GM12878 (cell line): ENCODE measurements around the gene JAG1. TPM values are rescaled to one million over a fixed set of nuclear protein-coding genes. Genes with fewer than 3 reads are reported as not detected.
"Not testable (repeated sequence)": the region's sequence is repeated elsewhere in the genome, so short reads cannot be mapped to it uniquely, and the experiment has no call there.

ENCODE experiments used
- ATAC-seq: fragments of 200-7000 bp; cut with Tn5 transposase; 3 replicates; pipeline ENCODE4 v1.9.1; 2020; ENCODE audit warnings: mild to moderate bottlenecking, moderate library complexity
- BruUV-seq: library from RNA; stranded (reverse); fragments of 400-500 nt; replicated peaks from 2 replicates; lab custom pipeline; 2021; lab: Mats Ljungman, UMichigan
- CTCF ChIA-PET: fragments of 300-600 bp; sonication (Branson Sonifier 250); formaldehyde crosslinking; extraction: SDS; loops from one replicate; lab custom pipeline; 2021; ENCODE audit warnings: inconsistent platforms; lab: Yijun Ruan, JAX
- POLR2A ChIA-PET: fragments of 350-600 bp; formaldehyde crosslinking; extraction: SDS; loops from one replicate; lab custom pipeline; 2021; ENCODE audit warnings: inconsistent platforms; lab: Charles Lee
- RAD21 ChIA-PET: fragments of 300-600 bp; sonication (Branson Sonifier 250); formaldehyde crosslinking; loops from one replicate; lab custom pipeline; 2023; ENCODE audit warnings: antibody characterized with exemption; ENCODE audit not compliant: unreplicated experiment; lab: Charles Lee
- SMC1A ChIA-PET: fragments of 300-600 bp; sonication (Branson Sonifier 250); formaldehyde crosslinking; loops from one replicate; lab custom pipeline; 2023; ENCODE audit not compliant: unreplicated experiment, uncharacterized antibody; lab: Charles Lee
- DNase-seq: peaks from one replicate; pipeline ENCODE4 v3.0.0-alpha.2; 2011; ENCODE audit warnings: low read depth, low spot score
- FAIRE-seq: peaks from 3 replicates; lab custom pipeline; 2011; peaks lifted over from hg19 to GRCh38; lab: Jason Lieb, UNC
- H2AFZ ChIP-seq: 2 replicates; pipeline ENCODE4 v1.6.0; 2011; ENCODE audit warnings: low read depth, low read length, control low read depth; ENCODE audit not compliant: control insufficient read depth
- H3K27ac ChIP-seq: 2 replicates; pipeline ENCODE4 v1.5.1; 2011; ENCODE audit warnings: control low read depth; ENCODE audit not compliant: control insufficient read depth, insufficient read depth
- H3K27me3 ChIP-seq, 2 experiments: replicated peaks in 1 of 2; 2 replicates each; pipeline versions ENCODE4 v1.6.0 to v1.6.1; 2011; ENCODE audit warnings: low read length in 1 of 2; ENCODE audit not compliant: control insufficient read depth in 2 of 2, insufficient read depth in 2 of 2
- H3K36me3 ChIP-seq, 2 experiments: 2 replicates each; pipeline ENCODE4 v1.5.1; 2011; ENCODE audit warnings: low read length in 1 of 2; ENCODE audit not compliant: control insufficient read depth in 2 of 2, insufficient read depth in 2 of 2
- H3K4me1 ChIP-seq: 2 replicates; pipeline ENCODE4 v1.6.1; 2011; ENCODE audit warnings: mild to moderate bottlenecking, low read length, moderate library complexity, mixed read lengths; ENCODE audit not compliant: control insufficient read depth, insufficient read depth
- H3K4me2 ChIP-seq: 2 replicates; pipeline ENCODE4 v1.6.0; 2011; ENCODE audit warnings: control low read depth; ENCODE audit not compliant: control insufficient read depth, insufficient read depth
- H3K4me3 ChIP-seq: fragments of 200-600 bp; sonication (generic); 2 replicates; pipeline ENCODE4 v1.5.1; 2016
- H3K79me2 ChIP-seq: 2 replicates; pipeline ENCODE4 v1.6.0; 2011; ENCODE audit warnings: low read length; ENCODE audit not compliant: control insufficient read depth, insufficient read depth
- H3K9ac ChIP-seq: 2 replicates; pipeline ENCODE4 v1.8.0; 2011; ENCODE audit warnings: low read length, control low read depth, mixed read lengths; ENCODE audit not compliant: control insufficient read depth, insufficient read depth
- H3K9me3 ChIP-seq: replicated peaks from 3 replicates; pipeline ENCODE4 v1.5.1; 2011; ENCODE audit warnings: mild to moderate bottlenecking, low read length; ENCODE audit not compliant: control insufficient read depth, insufficient read depth
- H4K20me1 ChIP-seq: 2 replicates; pipeline ENCODE4 v1.6.0; 2011; ENCODE audit not compliant: control insufficient read depth, insufficient read depth
- ETV6 ChIP-seq, 2 experiments: fragments of 450-650 bp in 1 of 2; IDR thresholded peaks in 1 of 2; conservative IDR thresholded peaks in 1 of 2; 2 replicates each; pipeline ENCODE4 v1.6.1; 2014; ENCODE audit warnings: antibody characterized with exemption in 1 of 2, borderline replicate concordance in 1 of 2, low read depth in 1 of 2, mild to moderate bottlenecking in 1 of 2, moderate library complexity in 1 of 2
- FOXM1 ChIP-seq: IDR thresholded peaks from 2 replicates; pipeline ENCODE4 v1.6.1; 2012; ENCODE audit warnings: low read depth, mild to moderate bottlenecking, inconsistent platforms, low read length, moderate library complexity
- NR2F1 ChIP-seq: fragments of 450-650 bp; conservative IDR thresholded peaks from 2 replicates; pipeline ENCODE4 v1.6.1; 2017; ENCODE audit warnings: mild to moderate bottlenecking
- WGBS: methylation state at CpG from one replicate; pipeline ENCODE4 v1.1.6; 2016; ENCODE audit warnings: low lambda C conversion rate; ENCODE audit not compliant: insufficient replicate concordance, insufficient coverage; ENCODE audit errors: missing lambda C conversion rate; 5-methylcytosine and 5-hydroxymethylcytosine counted together
- in situ Hi-C: fragments of 300-500 bp; cut with MboI; formaldehyde crosslinking; loops from 9 replicates; pipeline ENCODE4 v1.14.3; 2018; ENCODE audit warnings: mixed read lengths
- intact Hi-C: fragments of 100-400 bp; cut with micrococcal nuclease; formaldehyde crosslinking; loops from one replicate; pipeline ENCODE4 v1.14.2; 2022; ENCODE audit not compliant: unreplicated experiment
- polyA plus RNA-seq, 11 experiments: library from polyadenylated mRNA; depleted of rRNA in 4 of 11; unstranded in 6 of 11; stranded (reverse) in 5 of 11; fragments of >200 nt; fragmentation: Nextera tagmentation in 4 of 11; fragmentation: Illumina TruSeq in 1 of 11; extraction: Ambion mirVana in 4 of 11; extraction: Trizol in 1 of 11; gene quantifications; 1 replicate in 1 of 11; 2 replicates in 10 of 11; pipeline versions ENCODE4 v1.2.1 to v1.2.3, GENCODE V29; 2011 to 2016; ENCODE audit warnings: inconsistent platforms in 2 of 11, missing spikeins in 2 of 11, low read depth in 1 of 11
- total RNA-seq, 4 experiments: library from RNA; depleted of rRNA in 3 of 4; stranded (reverse); fragments of >200 nt in 3 of 4; fragmentation: Illumina TruSeq in 1 of 4; extraction: Trizol in 1 of 4; gene quantifications; 2 replicates each; pipeline versions ENCODE4 v1.2.1 to v1.2.3, GENCODE V29; 2013 to 2021
- TF ChIP-seq, protein P1 (sequence below): fragments of 450-650 bp; IDR thresholded peaks from 2 replicates; pipeline ENCODE4 v1.6.1; 2017; ENCODE audit warnings: low read depth, mild to moderate bottlenecking, moderate library complexity
- TF ChIP-seq, protein P2 (sequence below): fragments of 450-650 bp; IDR thresholded peaks from 2 replicates; pipeline ENCODE4 v1.6.1; 2017; ENCODE audit warnings: mild to moderate bottlenecking, low read depth, inconsistent platforms; ENCODE audit not compliant: poor library complexity, severe bottlenecking
- TF ChIP-seq, protein P3 (sequence below): fragments of 450-650 bp; conservative IDR thresholded peaks from 2 replicates; pipeline ENCODE4 v1.6.1; 2017; ENCODE audit warnings: mild to moderate bottlenecking, moderate library complexity

Gene JAG1
- total and polyA plus RNA-seq, 10 of the 15 experiments (the other 5 are each of a cell fraction or from before 2014, with no cell fraction given), result 0.66 to 6.9 (median 1.8) TPM

DNA sequence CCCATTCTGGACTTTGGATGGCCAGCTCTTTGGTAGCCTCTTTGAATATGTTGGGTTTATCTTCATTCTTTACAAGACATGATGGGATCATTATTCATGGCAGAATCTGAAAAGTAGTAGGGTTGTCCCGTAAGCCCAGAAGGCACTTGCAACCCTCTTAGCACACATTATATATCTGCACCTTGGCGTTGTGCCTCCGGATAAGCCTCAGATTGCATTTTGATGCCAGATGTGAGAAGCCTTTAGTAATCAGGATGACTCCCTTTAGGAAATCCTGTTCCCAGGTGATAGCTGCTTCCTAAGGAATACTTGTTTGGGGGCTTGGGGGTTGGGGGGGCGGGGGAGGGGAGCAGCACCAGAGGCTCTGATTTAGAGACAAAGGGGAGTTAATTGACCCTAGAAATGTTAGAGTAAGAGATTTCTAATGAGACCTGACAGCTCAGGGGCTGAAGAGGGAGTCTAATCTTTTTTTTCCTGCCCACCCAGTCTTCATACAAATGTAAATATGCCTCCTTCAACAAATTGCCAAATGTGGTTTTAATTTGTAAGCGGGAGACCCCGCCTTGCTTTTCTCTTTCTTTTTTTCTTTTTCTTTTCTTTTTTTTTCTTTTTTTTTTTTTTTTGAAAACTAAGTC, 55.1 kb downstream of the JAG1 start:
- Histone ChIP-seq H3K4me2 (no peak overlapping the region), H3K9ac (no peak overlapping the region), H4K20me1 (no peaks in the 10 kb centered on the region), H3K9me3 (no peaks in the 10 kb centered on the region), H3K27me3 (no peaks in the 10 kb centered on the region), H2AFZ (no peak overlapping the region), H3K36me3 (peaks cover 1 to 2% of the 10 kb centered on the region in 2 experiments; a peak in 2 of 4 replicates), H3K27ac (no peak overlapping the region), H3K4me3 (no peak overlapping the region), H3K79me2 (no peaks in the 10 kb centered on the region), H3K4me1 (no peaks in the 10 kb centered on the region; the same call in 1 of the 2 replicates)
- TF ChIP-seq, protein P1, sequence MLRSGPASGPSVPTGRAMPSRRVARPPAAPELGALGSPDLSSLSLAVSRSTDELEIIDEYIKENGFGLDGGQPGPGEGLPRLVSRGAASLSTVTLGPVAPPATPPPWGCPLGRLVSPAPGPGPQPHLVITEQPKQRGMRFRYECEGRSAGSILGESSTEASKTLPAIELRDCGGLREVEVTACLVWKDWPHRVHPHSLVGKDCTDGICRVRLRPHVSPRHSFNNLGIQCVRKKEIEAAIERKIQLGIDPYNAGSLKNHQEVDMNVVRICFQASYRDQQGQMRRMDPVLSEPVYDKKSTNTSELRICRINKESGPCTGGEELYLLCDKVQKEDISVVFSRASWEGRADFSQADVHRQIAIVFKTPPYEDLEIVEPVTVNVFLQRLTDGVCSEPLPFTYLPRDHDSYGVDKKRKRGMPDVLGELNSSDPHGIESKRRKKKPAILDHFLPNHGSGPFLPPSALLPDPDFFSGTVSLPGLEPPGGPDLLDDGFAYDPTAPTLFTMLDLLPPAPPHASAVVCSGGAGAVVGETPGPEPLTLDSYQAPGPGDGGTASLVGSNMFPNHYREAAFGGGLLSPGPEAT, result no peak
- TF ChIP-seq, protein P2, sequence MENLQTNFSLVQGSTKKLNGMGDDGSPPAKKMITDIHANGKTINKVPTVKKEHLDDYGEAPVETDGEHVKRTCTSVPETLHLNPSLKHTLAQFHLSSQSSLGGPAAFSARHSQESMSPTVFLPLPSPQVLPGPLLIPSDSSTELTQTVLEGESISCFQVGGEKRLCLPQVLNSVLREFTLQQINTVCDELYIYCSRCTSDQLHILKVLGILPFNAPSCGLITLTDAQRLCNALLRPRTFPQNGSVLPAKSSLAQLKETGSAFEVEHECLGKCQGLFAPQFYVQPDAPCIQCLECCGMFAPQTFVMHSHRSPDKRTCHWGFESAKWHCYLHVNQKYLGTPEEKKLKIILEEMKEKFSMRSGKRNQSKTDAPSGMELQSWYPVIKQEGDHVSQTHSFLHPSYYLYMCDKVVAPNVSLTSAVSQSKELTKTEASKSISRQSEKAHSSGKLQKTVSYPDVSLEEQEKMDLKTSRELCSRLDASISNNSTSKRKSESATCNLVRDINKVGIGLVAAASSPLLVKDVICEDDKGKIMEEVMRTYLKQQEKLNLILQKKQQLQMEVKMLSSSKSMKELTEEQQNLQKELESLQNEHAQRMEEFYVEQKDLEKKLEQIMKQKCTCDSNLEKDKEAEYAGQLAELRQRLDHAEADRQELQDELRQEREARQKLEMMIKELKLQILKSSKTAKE, result no peak
- TF ChIP-seq FOXM1, result no peak
- TF ChIP-seq, protein P3, sequence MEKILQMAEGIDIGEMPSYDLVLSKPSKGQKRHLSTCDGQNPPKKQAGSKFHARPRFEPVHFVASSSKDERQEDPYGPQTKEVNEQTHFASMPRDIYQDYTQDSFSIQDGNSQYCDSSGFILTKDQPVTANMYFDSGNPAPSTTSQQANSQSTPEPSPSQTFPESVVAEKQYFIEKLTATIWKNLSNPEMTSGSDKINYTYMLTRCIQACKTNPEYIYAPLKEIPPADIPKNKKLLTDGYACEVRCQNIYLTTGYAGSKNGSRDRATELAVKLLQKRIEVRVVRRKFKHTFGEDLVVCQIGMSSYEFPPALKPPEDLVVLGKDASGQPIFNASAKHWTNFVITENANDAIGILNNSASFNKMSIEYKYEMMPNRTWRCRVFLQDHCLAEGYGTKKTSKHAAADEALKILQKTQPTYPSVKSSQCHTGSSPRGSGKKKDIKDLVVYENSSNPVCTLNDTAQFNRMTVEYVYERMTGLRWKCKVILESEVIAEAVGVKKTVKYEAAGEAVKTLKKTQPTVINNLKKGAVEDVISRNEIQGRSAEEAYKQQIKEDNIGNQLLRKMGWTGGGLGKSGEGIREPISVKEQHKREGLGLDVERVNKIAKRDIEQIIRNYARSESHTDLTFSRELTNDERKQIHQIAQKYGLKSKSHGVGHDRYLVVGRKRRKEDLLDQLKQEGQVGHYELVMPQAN, result no peak
- TF ChIP-seq NR2F1, result no peak
- no peak for TF ChIP-seq ETV6 (conservative IDR thresholded peaks at IDR 0.05 in 1 of 2, IDR thresholded peaks at IDR 0.05 in 1 of 2; ENCODE audit: borderline replicate concordance in 1 of 2, low read depth in 1 of 2)
- intact Hi-C loops, result no loop called here
- FAIRE-seq (no peak), ATAC-seq (no peak), DNase-seq (no peak)
- ChIA-PET CTCF (interaction anchor here (1.1 kb wide), 1 partner anchor 9 kb away, joined by 4 read pairs; no protein-coding TSS in a partner anchor), RAD21 (no interaction called here), POLR2A (interaction anchor here (0.7 kb wide), 1 partner anchor 1602 kb away, joined by 4 read pairs; no protein-coding TSS in a partner anchor), SMC1A (no interaction called here)
- no TSS peak for BruUV-seq
- WGBS, result 85% methylated on average over 6 of the region's 6 CpGs
- in situ Hi-C loops, result no loop called here

DNA sequence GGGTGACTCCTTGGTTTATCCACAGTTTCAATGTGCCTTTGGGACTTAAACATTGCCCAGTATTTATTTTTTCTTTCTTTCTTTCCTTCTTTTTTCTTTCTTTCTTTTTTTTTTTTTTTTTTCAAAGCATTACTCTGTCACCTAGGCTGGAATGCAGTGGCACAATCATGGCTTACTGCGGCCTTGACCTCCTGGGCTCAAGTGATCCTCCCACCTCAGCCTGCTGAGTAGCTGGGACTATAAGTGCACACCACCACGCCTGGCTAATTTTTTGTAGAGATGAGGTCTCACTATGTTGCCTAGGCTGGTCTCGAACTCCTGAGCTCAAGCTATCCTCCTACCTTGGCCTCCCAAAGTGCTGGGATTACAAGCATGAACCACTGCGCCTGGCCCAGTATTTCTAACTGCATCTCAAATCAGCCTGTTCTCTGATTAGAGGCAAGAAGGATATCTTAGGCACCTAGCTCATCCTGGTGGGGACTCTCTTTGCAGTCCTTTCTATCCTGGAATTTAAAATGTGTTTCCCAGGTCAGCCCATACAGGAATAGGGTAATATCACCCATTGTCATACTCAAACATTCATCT, 56.2 kb downstream of the JAG1 start:
- 94% methylated on average over 4 of the region's 4 CpGs for WGBS
- RAD21 ChIA-PET, H3K9ac ChIP-seq, DNase-seq, SMC1A ChIA-PET, FAIRE-seq, H2AFZ ChIP-seq, H4K20me1 ChIP-seq, H3K27me3 ChIP-seq, H3K4me2 ChIP-seq, H3K4me1 ChIP-seq, BruUV-seq, ATAC-seq, in situ Hi-C loops, H3K36me3 ChIP-seq, H3K4me3 ChIP-seq, intact Hi-C loops, H3K9me3 ChIP-seq, H3K79me2 ChIP-seq, H3K27ac ChIP-seq, POLR2A ChIA-PET: not testable (repeated sequence)
- CTCF ChIA-PET, result interaction anchor here (0.9 kb wide), 1 partner anchor 13 kb away, joined by 3 read pairs; no protein-coding TSS in a partner anchor
